ENCODE measurements around the gene TLCD2.
"Not testable (repeated sequence)": the region's sequence is repeated elsewhere in the genome, so short reads cannot be mapped to it uniquely, and the experiment has no call there.

Gene TLCD2

DNA sequence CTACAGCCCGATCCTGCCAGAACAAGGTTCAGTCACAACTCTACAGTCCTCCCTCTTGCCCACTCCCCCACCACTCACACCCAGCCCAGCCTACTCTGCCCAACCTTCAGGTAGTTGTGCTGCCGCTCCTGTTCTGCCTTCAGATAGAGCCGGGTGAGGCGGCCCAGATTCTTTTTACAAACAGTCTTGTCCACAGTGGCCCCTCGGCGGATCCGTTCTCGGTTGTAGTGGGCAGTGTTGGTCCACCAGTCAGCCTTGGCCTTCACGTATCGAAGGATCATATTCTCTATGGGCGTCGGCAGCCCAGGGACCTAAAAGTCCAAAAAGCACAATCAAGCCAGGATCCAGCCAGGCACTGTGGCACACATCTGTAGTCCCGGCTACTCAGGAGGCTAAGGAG, 33.8 kb downstream of the TLCD2 start:
- Histone ChIP-seq H3K9me3 (ENCODE audit: severe bottlenecking) (no peaks in the 10 kb centered on the region), H3K4me1 (ENCODE audit: insufficient read depth, poor library complexity, severe bottlenecking) (no peaks in the 10 kb centered on the region), H3K36me3 (ENCODE audit: low read depth) (peaks cover 97% of the 10 kb centered on the region), H3K4me3 (ENCODE audit: severe bottlenecking) (no peak overlapping the region), H3K27me3 (ENCODE audit: insufficient read depth, poor library complexity, severe bottlenecking) (no peaks in the 10 kb centered on the region), H3K27ac (ENCODE audit: poor library complexity, severe bottlenecking) (no peak overlapping the region)
- ATAC-seq (ENCODE audit: low read depth): no peak
- no peak for TF ChIP-seq CTCF (IDR thresholded peaks at IDR 0.05; ENCODE audit: poor library complexity, severe bottlenecking)
- DNase-seq (ENCODE audit: low spot score): no peak

DNA sequence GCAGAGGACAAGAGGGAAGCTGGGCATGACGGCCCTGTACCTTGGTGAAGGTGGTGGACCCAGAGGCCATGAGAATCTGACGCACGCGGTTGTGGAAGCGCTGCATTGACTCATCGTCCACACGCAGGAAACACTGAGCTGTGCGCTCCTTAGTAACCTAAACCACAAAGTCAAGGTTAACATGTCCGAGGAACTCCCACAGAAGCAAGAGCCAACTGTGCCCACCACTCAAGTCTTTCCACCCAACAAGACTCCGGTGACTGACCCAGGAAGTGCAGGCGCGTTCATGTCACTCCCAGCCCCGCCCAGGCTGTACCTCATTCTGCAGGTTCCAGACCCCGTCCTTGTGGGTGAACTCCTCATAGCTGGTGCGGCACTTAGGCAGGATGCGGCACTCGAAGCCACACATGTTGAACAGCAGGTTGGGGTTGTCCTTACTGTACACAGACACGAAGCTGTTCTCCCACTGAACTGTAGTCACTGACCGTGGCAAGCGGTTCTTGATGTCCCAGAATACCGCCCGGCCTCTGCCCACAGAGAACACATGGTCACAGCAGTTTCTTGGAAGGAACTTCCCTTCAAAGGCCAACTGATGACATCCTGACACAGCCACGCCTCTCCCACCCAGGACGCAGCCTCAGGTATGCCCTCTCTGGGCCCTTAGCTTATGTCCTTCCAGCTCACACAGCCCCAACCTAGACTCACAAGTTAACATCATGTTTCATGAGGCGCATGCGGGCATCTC, 37.0 kb downstream of the TLCD2 start:
- no peaks in the 10 kb centered on the region for H3K27me3 ChIP-seq (ENCODE audit: insufficient read depth, poor library complexity, severe bottlenecking)
- no peak overlapping the region for H3K4me3 ChIP-seq (ENCODE audit: severe bottlenecking)
- no peak overlapping the region for H3K27ac ChIP-seq (ENCODE audit: poor library complexity, severe bottlenecking)
- ATAC-seq (ENCODE audit: low read depth) (no peak), DNase-seq (ENCODE audit: low spot score) (no peak)
- H3K9me3 ChIP-seq (ENCODE audit: severe bottlenecking): no peaks in the 10 kb centered on the region
- TF ChIP-seq CTCF (IDR thresholded peaks at IDR 0.05; ENCODE audit: poor library complexity, severe bottlenecking): no peak
- no peaks in the 10 kb centered on the region for H3K4me1 ChIP-seq (ENCODE audit: insufficient read depth, poor library complexity, severe bottlenecking)
- peaks cover 98% of the 10 kb centered on the region for H3K36me3 ChIP-seq (ENCODE audit: low read depth)

DNA sequence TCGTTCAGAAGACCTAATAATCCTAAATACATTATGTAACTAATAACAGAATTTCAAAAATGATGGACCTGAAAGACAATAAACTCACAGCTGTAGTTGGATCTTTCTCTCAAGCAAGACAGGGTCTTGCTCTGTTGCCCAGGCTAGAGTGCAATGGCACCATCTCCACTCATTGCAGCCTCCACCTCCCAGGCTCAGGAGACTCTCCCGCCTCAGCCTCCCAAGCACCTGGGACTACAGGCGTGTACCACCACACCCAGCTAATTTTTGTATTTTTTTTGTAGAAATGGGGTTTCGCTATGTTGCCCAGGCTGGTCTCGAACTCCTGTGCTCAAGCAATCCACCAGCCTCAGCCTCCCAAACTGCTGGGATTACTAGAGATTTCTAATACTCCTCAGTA, 46.2 kb downstream of the TLCD2 start:
- not testable (repeated sequence) for DNase-seq (ENCODE audit: low spot score); H3K9me3 ChIP-seq (ENCODE audit: severe bottlenecking); H3K4me1 ChIP-seq (ENCODE audit: insufficient read depth, poor library complexity, severe bottlenecking); H3K27ac ChIP-seq (ENCODE audit: poor library complexity, severe bottlenecking); H3K4me3 ChIP-seq (ENCODE audit: severe bottlenecking); H3K27me3 ChIP-seq (ENCODE audit: insufficient read depth, poor library complexity, severe bottlenecking); ATAC-seq (ENCODE audit: low read depth)
- H3K36me3 ChIP-seq (ENCODE audit: low read depth): peaks cover 89% of the 10 kb centered on the region

GRCh38 chr17:1661045-1661444, 49.1 kb downstream of the TLCD2 start:
- H3K27ac ChIP-seq (ENCODE audit: poor library complexity, severe bottlenecking): no peak overlapping the region
- H3K9me3 ChIP-seq (ENCODE audit: severe bottlenecking): no peaks in the 10 kb centered on the region
- ATAC-seq (ENCODE audit: low read depth): no peak
- H3K4me3 ChIP-seq (ENCODE audit: severe bottlenecking): no peak overlapping the region
- H3K36me3 ChIP-seq (ENCODE audit: low read depth): peaks cover 89% of the 10 kb centered on the region
- no peak for TF ChIP-seq CTCF (IDR thresholded peaks at IDR 0.05; ENCODE audit: poor library complexity, severe bottlenecking)
- no peaks in the 10 kb centered on the region for H3K4me1 ChIP-seq (ENCODE audit: insufficient read depth, poor library complexity, severe bottlenecking)
- no peak for DNase-seq (ENCODE audit: low spot score)
- no peaks in the 10 kb centered on the region for H3K27me3 ChIP-seq (ENCODE audit: insufficient read depth, poor library complexity, severe bottlenecking)

DNA sequence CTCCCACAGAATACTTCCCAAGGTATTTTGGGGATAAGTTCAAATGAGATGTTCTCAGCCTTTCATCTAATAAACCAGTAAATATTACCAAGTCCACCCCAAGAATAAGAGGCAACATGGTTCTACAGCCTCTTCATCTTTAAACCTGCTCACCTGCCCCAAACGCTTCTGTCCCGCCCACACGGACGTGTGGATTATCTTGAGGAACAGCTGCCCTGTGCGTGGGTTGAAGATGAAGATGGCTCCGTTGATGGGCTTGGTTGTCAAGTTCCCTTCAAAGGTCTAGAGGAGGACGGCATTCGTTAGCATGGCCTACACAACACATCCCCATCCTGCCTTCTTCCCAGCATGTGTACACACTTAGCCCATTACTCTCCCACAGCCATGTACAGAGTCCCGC, 52.1 kb downstream of the TLCD2 start:
- Histone ChIP-seq H3K27ac (ENCODE audit: poor library complexity, severe bottlenecking) (no peak overlapping the region), H3K9me3 (ENCODE audit: severe bottlenecking) (no peaks in the 10 kb centered on the region), H3K4me1 (ENCODE audit: insufficient read depth, poor library complexity, severe bottlenecking) (no peaks in the 10 kb centered on the region), H3K27me3 (ENCODE audit: insufficient read depth, poor library complexity, severe bottlenecking) (no peaks in the 10 kb centered on the region), H3K36me3 (ENCODE audit: low read depth) (peaks cover 100% of the 10 kb centered on the region), H3K4me3 (ENCODE audit: severe bottlenecking) (no peak overlapping the region)
- ATAC-seq (ENCODE audit: low read depth): no peak
- DNase-seq (ENCODE audit: low spot score): no peak
- TF ChIP-seq CTCF (IDR thresholded peaks at IDR 0.05; ENCODE audit: poor library complexity, severe bottlenecking): no peak

Measured in RWPE2 (cell line).